ENCODE data around the gene UST. TPM values are rescaled to one million over a fixed set of nuclear protein-coding genes. Genes with fewer than 3 reads are reported as not detected.

The UST gene
- total and polyA plus RNA-seq, 9 of the 15 experiments (the other 6 are each of a cell fraction or from before 2014, with no cell fraction given): 0.04 to 0.10 TPM; not detected in 7

GRCh38 chr6:149084808-149085556 lies 338.2 kb downstream of the UST start:
- Histone ChIP-seq H3K9me3 (replicated peaks; ENCODE audit: control insufficient read depth, insufficient read depth, low read depth, low read length) (no peaks in the 10 kb centered on the region), H3K4me1 (replicated peaks in 1 of 2; ENCODE audit: control insufficient read depth in 2 of 2, insufficient read depth in 2 of 2, low read length in 2 of 2) (no peaks in the 10 kb centered on the region), H3K9ac (ENCODE audit: insufficient read depth in 1 of 2, low read depth in 2 of 2, low read length in 2 of 2) (no peak overlapping the region), H3K4me3 (no peak overlapping the region), H3K36me3 (ENCODE audit: control insufficient read depth, insufficient read depth, low read length) (no peaks in the 10 kb centered on the region), H2AFZ (ENCODE audit: low read depth, low read length) (no peak overlapping the region), H3K27me3 (ENCODE audit: control insufficient read depth in 2 of 2, insufficient read depth in 2 of 2, low read length in 2 of 2) (peaks cover 0 to 17% of the 10 kb centered on the region in 2 experiments; a peak in 3 of 5 replicates), H3K4me2 (ENCODE audit: insufficient read depth, low read length) (no peak overlapping the region), H3K79me2 (ENCODE audit: control insufficient read depth, insufficient read depth, low read length) (no peaks in the 10 kb centered on the region), H3K27ac (ENCODE audit: extremely low read depth, low read depth, low read length) (no peak overlapping the region), H4K20me1 (replicated peaks; ENCODE audit: control insufficient read depth, insufficient read depth, low read length) (no peaks in the 10 kb centered on the region; the same call in 1 of the 2 replicates), H3K9me1 (ENCODE audit: control insufficient read depth, insufficient read depth, low read length) (no peaks in the 10 kb centered on the region)
- ATAC-seq (no peak), DNase-seq (ENCODE audit: extremely low read depth in 1 of 4, low spot score in 3 of 4) (no peak), FAIRE-seq (no peak)
- ChIA-PET CTCF (ENCODE audit: low intra/inter-chr PET ratio) (interaction anchor here (5.9 kb wide), 1 partner anchor 346 kb away, joined by 67 read pairs; no protein-coding TSS in a partner anchor), POLR2A (interaction anchor here (0.5 to 1.0 kb wide), 4 partner anchors 10 to 257 kb away, joined by 3 to 5 read pairs (median 4); no protein-coding TSS in a partner anchor)
- 12% methylated on average over 6 of the region's 6 CpGs for WGBS (ENCODE audit: insufficient coverage, low coverage, missing lambda C conversion rate)
- no peak for TF ChIP-seq VEZF1 (CRISPR knock-in tag; IDR thresholded peaks at IDR 0.05)
- no peak for TF ChIP-seq CEBPG (CRISPR knock-in tag; IDR thresholded peaks at IDR 0.05)
- peak in 1 of 2 experiments; percentile 38; a peak in 1 of 4 replicates for TF ChIP-seq CEBPG (tag; conservative IDR thresholded peaks at IDR 0.05 in 1 of 2, IDR thresholded peaks at IDR 0.05 in 1 of 2)
- TF ChIP-seq CEBPB (tag; IDR thresholded peaks at IDR 0.05): 0 out of 2 replicates have a peak, but pooled peaks have one; percentile 23
- peak; percentile 54 for TF ChIP-seq ATF3 (IDR thresholded peaks at IDR 0.05)
- no peak for TF ChIP-seq ATF3 (CRISPR knock-in tag; conservative IDR thresholded peaks at IDR 0.05)
- no TSS peak for BruUV-seq (replicated peaks)
- intact Hi-C loops (cut with micrococcal nuclease): loop anchor here (5.0 kb wide), 1 partner anchor 102 kb away; no protein-coding TSS in a partner anchor
- in situ Hi-C loops (cut with MboI): no loop called here
